C4-2B (cell line): ENCODE data around the gene SHKBP1.
A peak's percentile ranks its signal among the peaks of the same experiment; 100 is the strongest.

Experiments used
- H3K27ac ChIP-seq: fragments of 450-650 bp; 2 replicates; pipeline ENCODE4 v1.5.1; 2017
- ZFX ChIP-seq: fragments of 450-650 bp; IDR thresholded peaks from 2 replicates; pipeline ENCODE4 v1.6.1; 2017
- TF ChIP-seq, protein P1 (sequence below): fragments of 450-650 bp; conservative IDR thresholded peaks from 2 replicates; pipeline ENCODE4 v1.5.1; 2017; ENCODE audit warnings: mild to moderate bottlenecking

Gene SHKBP1

DNA sequence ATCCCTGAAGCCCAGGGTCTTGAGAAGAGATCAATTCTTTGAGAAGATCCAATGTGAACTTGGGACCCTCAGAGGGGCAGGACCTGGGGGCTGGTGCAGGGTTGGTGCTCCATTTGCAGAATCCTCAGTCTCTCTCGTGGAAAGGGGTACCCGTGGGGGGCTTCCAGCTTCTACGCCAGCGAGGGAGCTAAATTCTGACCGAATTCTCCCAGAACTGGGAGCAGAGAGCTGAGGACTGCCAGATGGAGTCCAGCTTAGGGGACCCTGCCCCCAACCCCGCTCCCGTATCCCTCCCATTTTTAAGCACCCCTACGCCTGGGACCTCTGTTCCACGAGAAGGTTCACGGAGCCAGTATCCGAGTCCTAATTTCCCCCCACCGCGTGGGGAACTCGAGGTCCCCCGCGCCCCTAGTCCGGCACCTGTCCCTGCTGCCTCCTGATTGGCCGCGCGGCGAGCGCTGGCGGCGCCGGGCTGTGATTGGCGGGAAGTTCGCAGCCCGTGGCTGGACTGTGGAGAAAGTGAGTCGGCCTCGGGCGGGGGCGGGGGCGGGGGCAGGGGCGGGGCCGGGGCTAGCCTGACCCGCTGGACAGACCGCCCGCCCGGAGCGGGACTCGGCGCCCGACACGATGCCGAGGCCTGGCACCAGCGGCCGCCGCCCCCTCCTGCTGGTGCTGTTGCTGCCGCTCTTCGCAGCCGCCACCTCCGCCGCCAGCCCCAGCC is 20.1 kb downstream of the SHKBP1 start:
- TF ChIP-seq, protein P1, sequence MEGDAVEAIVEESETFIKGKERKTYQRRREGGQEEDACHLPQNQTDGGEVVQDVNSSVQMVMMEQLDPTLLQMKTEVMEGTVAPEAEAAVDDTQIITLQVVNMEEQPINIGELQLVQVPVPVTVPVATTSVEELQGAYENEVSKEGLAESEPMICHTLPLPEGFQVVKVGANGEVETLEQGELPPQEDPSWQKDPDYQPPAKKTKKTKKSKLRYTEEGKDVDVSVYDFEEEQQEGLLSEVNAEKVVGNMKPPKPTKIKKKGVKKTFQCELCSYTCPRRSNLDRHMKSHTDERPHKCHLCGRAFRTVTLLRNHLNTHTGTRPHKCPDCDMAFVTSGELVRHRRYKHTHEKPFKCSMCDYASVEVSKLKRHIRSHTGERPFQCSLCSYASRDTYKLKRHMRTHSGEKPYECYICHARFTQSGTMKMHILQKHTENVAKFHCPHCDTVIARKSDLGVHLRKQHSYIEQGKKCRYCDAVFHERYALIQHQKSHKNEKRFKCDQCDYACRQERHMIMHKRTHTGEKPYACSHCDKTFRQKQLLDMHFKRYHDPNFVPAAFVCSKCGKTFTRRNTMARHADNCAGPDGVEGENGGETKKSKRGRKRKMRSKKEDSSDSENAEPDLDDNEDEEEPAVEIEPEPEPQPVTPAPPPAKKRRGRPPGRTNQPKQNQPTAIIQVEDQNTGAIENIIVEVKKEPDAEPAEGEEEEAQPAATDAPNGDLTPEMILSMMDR = no peak
- no peak for TF ChIP-seq ZFX
- H3K27ac ChIP-seq = peak overlapping the region; percentile 66

DNA sequence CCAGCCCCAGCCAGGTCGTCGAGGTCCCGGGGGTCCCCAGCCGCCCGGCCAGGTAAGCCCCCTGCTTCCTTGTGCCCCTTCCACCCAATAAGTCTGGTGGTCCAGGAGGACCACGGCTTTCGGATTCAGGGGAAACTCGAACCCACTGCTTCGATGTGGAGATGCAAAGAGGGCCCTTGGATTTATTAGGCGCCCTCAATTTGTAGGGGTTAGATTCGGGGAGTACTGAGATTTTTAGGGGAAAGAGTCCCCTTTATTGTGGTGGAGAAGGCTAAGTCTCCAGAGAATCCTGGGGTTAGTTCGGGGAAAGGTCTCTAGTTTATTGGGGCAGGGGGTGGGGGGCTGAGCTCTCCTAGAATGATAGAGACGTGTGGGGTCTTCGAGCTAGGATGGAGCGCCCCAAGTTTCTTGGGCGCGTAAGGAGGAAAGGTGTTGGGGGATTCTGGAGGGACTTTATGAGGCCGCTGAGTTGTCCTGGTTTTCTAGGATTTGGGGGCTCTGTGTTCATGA is 20.7 kb downstream of the SHKBP1 start:
- TF ChIP-seq, protein P1 = no peak
- no peak for TF ChIP-seq ZFX
- peak overlapping the region; percentile 66 for H3K27ac ChIP-seq

DNA sequence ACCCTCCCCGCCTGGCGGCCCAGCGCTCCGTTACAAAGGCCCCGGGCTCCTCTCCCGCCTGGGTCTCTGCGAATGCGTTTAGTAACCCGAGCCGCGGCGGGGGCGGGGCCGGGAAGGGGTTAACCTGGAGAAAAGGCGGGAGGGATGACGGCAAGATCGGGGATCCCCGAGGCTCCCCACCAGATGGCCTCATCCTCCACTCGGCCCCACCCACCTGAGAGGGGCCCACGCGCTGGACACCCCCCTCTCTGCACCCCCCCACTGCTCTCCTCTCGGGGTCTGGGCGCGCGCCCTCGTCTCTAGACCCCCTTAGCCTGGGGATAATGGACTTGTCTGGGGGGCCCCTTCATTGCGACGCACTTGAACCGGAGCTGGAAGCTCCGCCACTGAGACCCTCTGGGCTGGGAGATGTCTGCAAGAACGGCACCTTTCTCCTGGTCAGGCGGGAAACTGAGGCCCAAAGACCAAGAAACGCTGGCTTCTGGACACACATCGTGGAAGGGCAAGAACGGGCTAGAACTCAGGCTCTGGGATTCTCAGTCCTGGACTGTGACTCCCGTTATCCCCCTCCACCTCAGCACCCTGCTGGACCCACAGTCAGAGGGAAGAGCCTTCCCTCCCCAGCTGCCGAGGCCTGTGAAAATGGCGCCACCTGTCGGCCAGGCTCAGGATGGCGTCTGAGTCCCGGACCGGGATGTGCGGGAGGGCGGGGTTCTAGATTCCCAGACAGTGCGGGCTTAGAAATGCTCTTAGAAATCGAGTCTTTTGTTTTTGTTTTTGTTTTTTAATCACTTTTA is 21.6 kb downstream of the SHKBP1 start:
- H3K27ac ChIP-seq = no peak overlapping the region
- no peak for TF ChIP-seq ZFX
- TF ChIP-seq, protein P1 = peak; percentile 98

DNA sequence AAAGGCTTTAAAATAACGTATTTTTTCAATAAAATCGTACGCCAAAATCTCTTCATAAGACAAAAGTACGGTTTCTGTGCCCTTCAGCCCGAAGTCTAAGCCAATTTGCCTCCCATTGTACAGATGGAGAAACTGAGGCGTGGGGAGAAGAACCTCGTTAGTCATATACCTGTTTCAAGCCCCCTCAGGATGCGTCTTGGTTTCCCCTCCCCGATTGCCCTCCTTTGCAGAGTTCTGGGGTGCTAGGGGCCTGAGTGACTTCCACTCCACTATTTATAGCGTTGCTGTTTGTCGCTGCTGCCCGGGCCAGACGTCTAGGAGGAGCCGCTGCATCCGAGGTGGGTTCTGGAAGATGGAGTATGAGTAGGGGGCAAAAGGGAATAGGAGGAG is 22.2 kb downstream of the SHKBP1 start:
- TF ChIP-seq ZFX = no peak
- TF ChIP-seq, protein P1 = peak; percentile 42
- H3K27ac ChIP-seq = no peak overlapping the region

DNA sequence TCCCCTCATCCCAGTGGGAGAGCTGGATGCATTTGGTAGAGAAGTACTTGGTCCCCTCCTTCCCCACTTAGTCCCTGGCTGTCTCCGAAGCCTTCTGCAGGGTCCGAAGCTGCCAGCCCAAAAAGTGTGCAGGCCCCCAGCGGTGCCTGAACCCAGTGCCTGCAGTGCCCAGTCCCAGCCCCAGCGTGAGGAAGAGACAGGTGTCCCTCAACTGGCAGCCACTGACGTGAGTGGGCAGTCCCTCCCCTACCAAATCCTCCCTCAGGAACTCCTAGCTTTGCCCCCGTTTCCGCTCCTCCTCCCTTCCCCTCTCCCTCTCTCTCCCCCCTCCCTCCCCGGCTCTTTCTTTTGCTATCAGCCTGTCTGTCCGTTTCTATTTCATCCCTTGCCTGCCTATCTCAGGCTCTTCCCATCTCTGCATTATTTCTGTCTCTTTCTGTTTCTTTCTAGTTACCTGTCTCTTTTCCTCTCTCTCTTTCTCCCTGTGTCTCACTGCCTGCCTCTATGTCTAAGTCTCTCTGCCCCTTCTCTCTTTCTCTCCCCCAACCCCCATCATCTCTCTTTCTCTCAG is 22.7 kb downstream of the SHKBP1 start:
- H3K27ac ChIP-seq = no peak overlapping the region
- TF ChIP-seq, protein P1 = no peak

DNA sequence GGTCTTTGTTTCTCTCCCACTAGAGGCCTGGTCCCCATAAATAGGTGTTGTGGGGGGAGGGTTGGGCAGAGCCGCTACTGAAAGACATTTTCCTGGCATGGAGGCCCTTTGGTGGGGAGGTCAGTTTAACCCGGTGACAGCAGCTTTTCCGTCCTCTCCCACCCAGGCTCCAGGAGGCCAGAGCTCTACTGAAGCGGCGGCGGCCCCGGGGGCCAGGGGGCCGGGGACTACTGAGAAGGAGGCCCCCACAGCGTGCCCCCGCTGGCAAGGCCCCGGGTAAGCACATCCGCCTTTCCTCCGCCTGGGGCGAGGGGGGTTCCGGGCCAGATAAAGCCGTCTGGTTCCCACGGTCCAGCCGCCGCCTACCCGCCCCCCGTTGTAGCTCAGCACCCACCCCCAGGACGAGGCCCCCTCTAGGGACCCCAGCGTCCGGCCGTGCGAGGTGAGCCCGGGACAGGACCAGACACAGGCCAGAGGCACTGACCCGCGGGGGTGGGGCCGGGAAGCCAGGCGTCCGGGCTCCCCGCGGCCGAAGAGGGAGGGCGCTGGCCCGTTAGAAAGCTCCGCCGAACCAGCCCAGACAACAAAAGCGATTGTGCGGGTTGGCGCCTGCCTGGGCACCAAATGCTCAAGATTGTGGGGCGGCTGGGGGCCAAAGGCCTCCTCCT is 23.4 kb downstream of the SHKBP1 start:
- TF ChIP-seq, protein P1 = no peak
- TF ChIP-seq ZFX = no peak
- H3K27ac ChIP-seq = no peak overlapping the region
